Measurements from ENCODE around the gene SUGCT. TPM values are rescaled to one million over a fixed set of nuclear protein-coding genes. Genes with fewer than 3 reads are reported as not detected.

The SUGCT gene
- total RNA-seq, 1 experiment from 2014 or later, result 1.6 TPM

DNA sequence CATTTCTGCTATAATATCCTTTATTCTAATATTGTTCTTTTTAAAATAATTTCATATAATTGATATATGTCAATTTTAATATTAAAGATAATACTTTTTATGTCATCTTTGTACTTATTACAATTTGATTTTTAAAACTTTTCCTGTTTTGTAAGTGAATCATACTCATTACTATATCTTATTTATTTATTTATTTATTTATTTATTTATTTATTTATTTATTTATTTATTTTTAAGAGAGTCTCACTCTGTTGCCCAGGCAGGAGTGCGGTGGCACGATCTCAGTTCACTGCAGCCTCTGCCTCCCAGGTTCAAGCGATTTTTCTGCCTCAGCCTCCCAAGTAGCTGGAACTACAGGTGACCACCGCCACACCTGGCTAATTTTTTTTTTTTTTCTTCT lies 215.3 kb downstream of the SUGCT start:
- TF ChIP-seq, protein P1, sequence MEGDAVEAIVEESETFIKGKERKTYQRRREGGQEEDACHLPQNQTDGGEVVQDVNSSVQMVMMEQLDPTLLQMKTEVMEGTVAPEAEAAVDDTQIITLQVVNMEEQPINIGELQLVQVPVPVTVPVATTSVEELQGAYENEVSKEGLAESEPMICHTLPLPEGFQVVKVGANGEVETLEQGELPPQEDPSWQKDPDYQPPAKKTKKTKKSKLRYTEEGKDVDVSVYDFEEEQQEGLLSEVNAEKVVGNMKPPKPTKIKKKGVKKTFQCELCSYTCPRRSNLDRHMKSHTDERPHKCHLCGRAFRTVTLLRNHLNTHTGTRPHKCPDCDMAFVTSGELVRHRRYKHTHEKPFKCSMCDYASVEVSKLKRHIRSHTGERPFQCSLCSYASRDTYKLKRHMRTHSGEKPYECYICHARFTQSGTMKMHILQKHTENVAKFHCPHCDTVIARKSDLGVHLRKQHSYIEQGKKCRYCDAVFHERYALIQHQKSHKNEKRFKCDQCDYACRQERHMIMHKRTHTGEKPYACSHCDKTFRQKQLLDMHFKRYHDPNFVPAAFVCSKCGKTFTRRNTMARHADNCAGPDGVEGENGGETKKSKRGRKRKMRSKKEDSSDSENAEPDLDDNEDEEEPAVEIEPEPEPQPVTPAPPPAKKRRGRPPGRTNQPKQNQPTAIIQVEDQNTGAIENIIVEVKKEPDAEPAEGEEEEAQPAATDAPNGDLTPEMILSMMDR (IDR thresholded peaks at IDR 0.05; ENCODE audit: unreplicated experiment), result no peak
- no peak overlapping the region for H3K4me3 Mint-ChIP-seq (ENCODE audit: low read depth, unreplicated experiment)
- H3K36me3 Mint-ChIP-seq (ENCODE audit: insufficient read depth, unreplicated experiment), result no peaks in the 10 kb centered on the region
- no peak overlapping the region for H3K27ac Mint-ChIP-seq (ENCODE audit: unreplicated experiment)
- intact Hi-C loops (cut with micrococcal nuclease; ENCODE audit: unreplicated experiment), result no loop called here
- CTCF ChIA-PET, result no interaction called here
- BruUV-seq (replicated peaks), result no TSS peak
- peaks cover 4% of the 10 kb centered on the region for H3K9me3 Mint-ChIP-seq (ENCODE audit: low read depth, unreplicated experiment)
- H3K27me3 Mint-ChIP-seq (ENCODE audit: unreplicated experiment), result no peaks in the 10 kb centered on the region
- no peaks in the 10 kb centered on the region for H3K4me1 Mint-ChIP-seq (ENCODE audit: low read depth, unreplicated experiment)
- no peak for DNase-seq

DNA sequence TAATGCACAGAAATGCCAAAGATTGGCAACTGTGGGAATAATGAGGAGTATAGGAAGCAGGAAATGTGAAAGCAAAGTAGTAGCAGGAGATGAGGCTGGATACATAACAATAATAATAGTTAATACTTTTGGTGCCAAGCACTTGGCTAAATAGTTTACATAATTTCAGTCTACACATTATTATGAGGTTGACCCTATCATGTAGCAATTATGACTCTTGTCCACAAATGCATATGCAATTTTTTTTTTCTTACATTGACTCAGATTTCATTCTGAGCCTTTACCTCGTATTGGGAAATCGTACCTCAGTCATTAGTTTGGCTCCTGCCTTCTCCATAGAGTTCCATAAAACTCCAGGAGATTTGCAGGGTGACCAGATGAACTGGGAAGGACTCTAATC lies 219.9 kb downstream of the SUGCT start:
- Mint-ChIP-seq H3K4me1 (ENCODE audit: low read depth, unreplicated experiment) (no peaks in the 10 kb centered on the region), H3K4me3 (ENCODE audit: low read depth, unreplicated experiment) (no peak overlapping the region), H3K27ac (ENCODE audit: unreplicated experiment) (no peak overlapping the region), H3K9me3 (ENCODE audit: low read depth, unreplicated experiment) (no peaks in the 10 kb centered on the region), H3K27me3 (ENCODE audit: unreplicated experiment) (no peaks in the 10 kb centered on the region), H3K36me3 (ENCODE audit: insufficient read depth, unreplicated experiment) (no peaks in the 10 kb centered on the region)
- BruUV-seq (replicated peaks), result no TSS peak
- CTCF ChIA-PET, result no interaction called here
- DNase-seq, result no peak
- intact Hi-C loops (cut with micrococcal nuclease; ENCODE audit: unreplicated experiment), result no loop called here
- TF ChIP-seq, protein P1 (IDR thresholded peaks at IDR 0.05; ENCODE audit: unreplicated experiment), result no peak

DNA sequence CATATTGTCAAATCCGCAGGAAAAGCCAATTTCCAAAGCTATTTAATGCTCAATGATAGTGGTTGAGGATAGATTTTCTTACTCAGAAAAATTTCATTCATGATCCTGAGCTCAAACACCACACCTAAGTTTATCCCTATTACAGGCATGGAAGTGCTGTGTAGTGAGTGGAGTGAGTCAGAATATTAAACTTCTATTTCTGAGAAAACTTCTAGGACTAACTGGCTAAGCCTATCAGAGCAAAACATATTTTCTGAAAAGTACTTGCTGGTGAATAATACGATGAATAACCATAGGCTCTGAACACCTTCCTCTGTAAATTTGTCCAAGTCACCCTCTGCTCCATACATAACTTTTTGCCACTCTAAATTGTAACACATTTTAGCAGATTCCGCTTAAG lies 221.5 kb downstream of the SUGCT start:
- CTCF ChIA-PET, result interaction anchor here (0.6 kb wide), 1 partner anchor 617 kb away, joined by 3 read pairs; no protein-coding TSS in a partner anchor
- H3K27ac Mint-ChIP-seq (ENCODE audit: unreplicated experiment), result no peak overlapping the region
- DNase-seq, result no peak
- TF ChIP-seq, protein P1 (IDR thresholded peaks at IDR 0.05; ENCODE audit: unreplicated experiment), result no peak
- no peaks in the 10 kb centered on the region for H3K4me1 Mint-ChIP-seq (ENCODE audit: low read depth, unreplicated experiment)
- intact Hi-C loops (cut with micrococcal nuclease; ENCODE audit: unreplicated experiment), result no loop called here
- H3K27me3 Mint-ChIP-seq (ENCODE audit: unreplicated experiment), result no peaks in the 10 kb centered on the region
- no peak overlapping the region for H3K4me3 Mint-ChIP-seq (ENCODE audit: low read depth, unreplicated experiment)
- no peaks in the 10 kb centered on the region for H3K9me3 Mint-ChIP-seq (ENCODE audit: low read depth, unreplicated experiment)
- no peaks in the 10 kb centered on the region for H3K36me3 Mint-ChIP-seq (ENCODE audit: insufficient read depth, unreplicated experiment)
- BruUV-seq (replicated peaks), result no TSS peak

GRCh38 chr7:40356871-40357709 lies 222.3 kb downstream of the SUGCT start:
- BruUV-seq (replicated peaks), result no TSS peak
- H3K36me3 Mint-ChIP-seq (ENCODE audit: insufficient read depth, unreplicated experiment), result no peaks in the 10 kb centered on the region
- H3K4me1 Mint-ChIP-seq (ENCODE audit: low read depth, unreplicated experiment), result no peaks in the 10 kb centered on the region
- no peaks in the 10 kb centered on the region for H3K9me3 Mint-ChIP-seq (ENCODE audit: low read depth, unreplicated experiment)
- intact Hi-C loops (cut with micrococcal nuclease; ENCODE audit: unreplicated experiment), result no loop called here
- H3K4me3 Mint-ChIP-seq (ENCODE audit: low read depth, unreplicated experiment), result no peak overlapping the region
- CTCF ChIA-PET, result no interaction called here
- H3K27ac Mint-ChIP-seq (ENCODE audit: unreplicated experiment), result no peak overlapping the region
- TF ChIP-seq, protein P1 (IDR thresholded peaks at IDR 0.05; ENCODE audit: unreplicated experiment), result no peak
- DNase-seq, result no peak
- H3K27me3 Mint-ChIP-seq (ENCODE audit: unreplicated experiment), result no peaks in the 10 kb centered on the region

Data from Calu3 (cell line).